ENCODE measurements around the gene TMEM145.

DNA sequence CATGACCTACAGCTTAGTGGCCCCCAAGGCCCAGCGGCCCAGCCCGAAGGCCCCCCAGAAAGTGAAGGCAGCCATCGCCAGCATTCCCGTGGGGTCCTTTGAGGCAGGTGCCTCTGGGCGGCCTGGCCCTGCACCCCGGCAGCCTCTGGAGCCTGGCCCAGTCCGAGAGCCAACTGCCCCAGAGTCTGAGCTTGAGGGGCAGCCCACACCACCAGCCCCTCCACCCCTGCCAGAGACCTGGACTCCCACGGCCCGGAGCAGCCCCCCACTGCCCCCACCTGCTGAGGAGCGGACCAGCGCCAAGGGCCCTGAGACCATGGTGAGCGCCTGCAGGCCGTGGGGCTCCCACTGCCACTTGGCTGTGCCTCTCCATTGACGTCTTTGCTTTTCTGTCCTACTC, 20.1 kb upstream of the TMEM145 start:
- TF ChIP-seq, protein P1, sequence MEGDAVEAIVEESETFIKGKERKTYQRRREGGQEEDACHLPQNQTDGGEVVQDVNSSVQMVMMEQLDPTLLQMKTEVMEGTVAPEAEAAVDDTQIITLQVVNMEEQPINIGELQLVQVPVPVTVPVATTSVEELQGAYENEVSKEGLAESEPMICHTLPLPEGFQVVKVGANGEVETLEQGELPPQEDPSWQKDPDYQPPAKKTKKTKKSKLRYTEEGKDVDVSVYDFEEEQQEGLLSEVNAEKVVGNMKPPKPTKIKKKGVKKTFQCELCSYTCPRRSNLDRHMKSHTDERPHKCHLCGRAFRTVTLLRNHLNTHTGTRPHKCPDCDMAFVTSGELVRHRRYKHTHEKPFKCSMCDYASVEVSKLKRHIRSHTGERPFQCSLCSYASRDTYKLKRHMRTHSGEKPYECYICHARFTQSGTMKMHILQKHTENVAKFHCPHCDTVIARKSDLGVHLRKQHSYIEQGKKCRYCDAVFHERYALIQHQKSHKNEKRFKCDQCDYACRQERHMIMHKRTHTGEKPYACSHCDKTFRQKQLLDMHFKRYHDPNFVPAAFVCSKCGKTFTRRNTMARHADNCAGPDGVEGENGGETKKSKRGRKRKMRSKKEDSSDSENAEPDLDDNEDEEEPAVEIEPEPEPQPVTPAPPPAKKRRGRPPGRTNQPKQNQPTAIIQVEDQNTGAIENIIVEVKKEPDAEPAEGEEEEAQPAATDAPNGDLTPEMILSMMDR (conservative IDR thresholded peaks at IDR 0.05): no peak
- TF ChIP-seq EZH2 (IDR thresholded peaks at IDR 0.05; ENCODE audit: low read depth): no peak

All from PC-9 (cell line).